ENCODE data around the gene REPIN1. TPM values are rescaled to one million over a fixed set of nuclear protein-coding genes. Genes with fewer than 3 reads are reported as not detected.

REPIN1 gene
- total RNA-seq, 4 donors from 2014 or later: 9.7 to 80.8 (median 37.9) TPM

- TF ChIP-seq CTCF (IDR thresholded peaks at IDR 0.05): no peak
- TF ChIP-seq POLR2A (IDR thresholded peaks at IDR 0.05): no peak
- intact Hi-C loops (cut with DNase I; ENCODE audit: low total_unique reads): no loop called here
- Histone ChIP-seq H3K4me1 (no peaks in the 10 kb centered on the region), H3K9me3 (no peaks in the 10 kb centered on the region), H3K4me3 (no peak overlapping the region), H3K36me3 (no peaks in the 10 kb centered on the region), H3K27me3 (no peaks in the 10 kb centered on the region), H3K27ac (no peak overlapping the region)
- DNase-seq: no peak
Measured at GRCh38 chr7:150390205-150390604, 21.6 kb downstream of the REPIN1 start.

DNA sequence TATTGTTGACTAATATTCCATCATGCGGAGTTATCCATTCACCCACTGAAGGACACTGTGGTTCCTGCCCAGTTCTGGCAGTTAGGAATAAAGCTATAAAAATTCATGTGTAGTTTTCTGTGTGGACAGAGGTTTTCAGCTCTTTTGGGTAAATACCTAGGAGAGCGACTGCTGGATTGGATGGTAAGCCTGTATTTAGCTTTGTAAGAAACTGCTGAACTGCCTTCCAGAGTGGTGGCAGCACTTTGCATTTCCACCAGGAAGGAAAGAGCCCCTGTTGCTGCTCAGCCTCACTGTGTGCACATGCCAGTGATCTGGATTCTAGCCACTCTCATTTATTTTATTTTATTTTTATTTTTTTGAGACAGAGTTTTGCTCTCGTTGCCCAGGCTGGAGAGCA is 24.7 kb downstream of the REPIN1 start:
- Histone ChIP-seq H3K27me3 (no peaks in the 10 kb centered on the region), H3K4me1 (no peaks in the 10 kb centered on the region), H3K36me3 (no peaks in the 10 kb centered on the region), H3K4me3 (no peak overlapping the region), H3K9me3 (no peaks in the 10 kb centered on the region), H3K27ac (no peak overlapping the region)
- no peak for DNase-seq
- TF ChIP-seq POLR2A (IDR thresholded peaks at IDR 0.05) (no peak), CTCF (IDR thresholded peaks at IDR 0.05) (no peak)
- intact Hi-C loops (cut with DNase I; ENCODE audit: low total_unique reads): no loop called here

GRCh38 chr7:150396426-150396825 is 27.8 kb downstream of the REPIN1 start:
- TF ChIP-seq POLR2A (IDR thresholded peaks at IDR 0.05): no peak
- no peak overlapping the region for H3K27ac ChIP-seq
- DNase-seq: no peak
- intact Hi-C loops (cut with DNase I; ENCODE audit: low total_unique reads): no loop called here
- no peaks in the 10 kb centered on the region for H3K4me1 ChIP-seq
- no peaks in the 10 kb centered on the region for H3K36me3 ChIP-seq
- H3K4me3 ChIP-seq: no peak overlapping the region
- H3K9me3 ChIP-seq: no peaks in the 10 kb centered on the region
- no peaks in the 10 kb centered on the region for H3K27me3 ChIP-seq

DNA sequence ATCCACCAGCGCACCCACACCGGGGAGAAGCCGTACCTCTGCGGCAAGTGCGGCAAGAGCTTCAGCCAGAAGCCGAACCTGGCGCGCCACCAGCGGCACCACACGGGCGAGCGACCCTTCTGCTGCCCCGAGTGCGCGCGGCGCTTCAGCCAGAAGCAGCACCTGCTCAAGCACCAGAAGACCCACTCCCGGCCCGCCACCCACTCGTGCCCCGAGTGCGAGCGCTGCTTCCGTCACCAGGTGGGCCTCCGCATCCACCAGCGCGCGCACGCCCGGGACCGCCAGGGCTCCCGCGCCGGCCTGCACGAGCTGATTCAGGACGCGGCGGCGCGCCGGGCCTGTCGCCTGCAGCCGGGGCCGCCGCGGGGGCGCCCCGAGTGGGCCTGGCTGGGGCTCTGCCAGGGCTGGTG is 28.2 kb downstream of the REPIN1 start:
- no peak for TF ChIP-seq CTCF (IDR thresholded peaks at IDR 0.05)
- no peak for TF ChIP-seq POLR2A (IDR thresholded peaks at IDR 0.05)
- H3K27me3 ChIP-seq: no peaks in the 10 kb centered on the region
- H3K9me3 ChIP-seq: no peaks in the 10 kb centered on the region
- H3K36me3 ChIP-seq: no peaks in the 10 kb centered on the region
- H3K27ac ChIP-seq: no peak overlapping the region
- H3K4me1 ChIP-seq: no peaks in the 10 kb centered on the region
- intact Hi-C loops (cut with DNase I; ENCODE audit: low total_unique reads): no loop called here
- no peak for DNase-seq
- H3K4me3 ChIP-seq: no peak overlapping the region

- Histone ChIP-seq H3K9me3 (no peaks in the 10 kb centered on the region), H3K4me3 (no peak overlapping the region), H3K4me1 (no peaks in the 10 kb centered on the region), H3K27ac (no peak overlapping the region), H3K36me3 (no peaks in the 10 kb centered on the region), H3K27me3 (no peaks in the 10 kb centered on the region)
- intact Hi-C loops (cut with DNase I; ENCODE audit: low total_unique reads): no loop called here
- TF ChIP-seq POLR2A (IDR thresholded peaks at IDR 0.05) (no peak), CTCF (IDR thresholded peaks at IDR 0.05) (no peak)
- DNase-seq: no peak
Measured at GRCh38 chr7:150397346-150398107, 28.9 kb downstream of the REPIN1 start.
